ENCODE measurements around the gene EXOSC5. TPM values are rescaled to one million over a fixed set of nuclear protein-coding genes. Genes with fewer than 3 reads are reported as not detected.
A peak's percentile ranks its signal among the peaks of the same experiment; 100 is the strongest.

Gene EXOSC5
- total and polyA plus RNA-seq, 2 of the 13 experiments (the other 11 are each of a cell fraction or from before 2014, with no cell fraction given) = 24.1 to 26.5 TPM

GRCh38 chr19:41397086-41398049 lies at the start of gene EXOSC5, which contains the start of gene BCKDHA (continued):
- TF ChIP-seq ZNF574 (CRISPR knock-in tag; IDR thresholded peaks at IDR 0.05) (peak; percentile 84), RBAK (CRISPR knock-in tag; IDR thresholded peaks at IDR 0.05) (no peak), CC2D1A (CRISPR knock-in tag; IDR thresholded peaks at IDR 0.05) (no peak), HOXA9 (CRISPR knock-in tag; IDR thresholded peaks at IDR 0.05; ENCODE audit: borderline replicate concordance) (no peak), ZNF567 (CRISPR knock-in tag; IDR thresholded peaks at IDR 0.05; ENCODE audit: borderline replicate concordance) (no peak), ZNF710 (CRISPR knock-in tag; IDR thresholded peaks at IDR 0.05; ENCODE audit: borderline replicate concordance) (no peak), DR1 (CRISPR knock-in tag; IDR thresholded peaks at IDR 0.05) (no peak), ATF2 (CRISPR knock-in tag; IDR thresholded peaks at IDR 0.05) (0 out of 2 replicates have a peak, but pooled peaks have one; percentile 39), ZNF232 (CRISPR knock-in tag; IDR thresholded peaks at IDR 0.05; ENCODE audit: borderline replicate concordance) (peak; percentile 83), HNF4A (CRISPR knock-in tag; IDR thresholded peaks at IDR 0.05) (peak; percentile 13; the same call in 1 of the 2 replicates), ZNF704 (CRISPR knock-in tag; IDR thresholded peaks at IDR 0.05; ENCODE audit: borderline replicate concordance) (no peak), GATA4 (IDR thresholded peaks at IDR 0.05; ENCODE audit: borderline replicate concordance, low read depth) (no peak), AHR (CRISPR knock-in tag; IDR thresholded peaks at IDR 0.05) (peak; percentile 50; the same call in 1 of the 2 replicates), NBN (conservative IDR thresholded peaks at IDR 0.05) (no peak), IRF9 (CRISPR knock-in tag; IDR thresholded peaks at IDR 0.05; ENCODE audit: borderline replicate concordance) (peak; percentile 81; the same call in 1 of the 2 replicates), ZNF510 (CRISPR knock-in tag; IDR thresholded peaks at IDR 0.05; ENCODE audit: low read depth) (peak; percentile 57; the same call in 1 of the 2 replicates), SRY (CRISPR knock-in tag; IDR thresholded peaks at IDR 0.05) (no peak; the same call in 1 of the 2 replicates)
